SK-N-SH treated with all-trans-retinoic acid at 6 μM for 48 hours (cell line): ENCODE data around the gene NECTIN3.

Experiments
- CREB5 ChIP-seq: fragments of 250-450 bp; sonication (Bioruptor Pico); IDR thresholded peaks from 2 replicates; pipeline ENCODE4 v1.5.1; 2020; ENCODE audit warnings: low read depth, mild to moderate bottlenecking, moderate library complexity
- RARB ChIP-seq: fragments of 250-450 bp; sonication (Bioruptor Pico); IDR thresholded peaks from 2 replicates; pipeline ENCODE4 v1.8.0; 2021; ENCODE audit warnings: mild to moderate bottlenecking, moderate library complexity
- ZNF70 ChIP-seq: fragments of 450-650 bp; formaldehyde crosslinking; IDR thresholded peaks from 2 replicates; pipeline ENCODE4 v1.5.0; 2020; ENCODE audit warnings: mild to moderate bottlenecking, moderate library complexity

- TF ChIP-seq ZNF70 (CRISPR knock-in tag) (no peak), RARB (no peak), CREB5 (no peak)
These were observed 36.3 kb upstream of the NECTIN3 start for GRCh38 chr3:111035316-111035715.
